AG04449 (cell line): Measurements from ENCODE around the gene VSX2.

Experiments used
- CTCF ChIA-PET: fragments of 350-600 bp; formaldehyde crosslinking; extraction: SDS; loops from one replicate; lab custom pipeline; 2021; ENCODE audit warnings: antibody characterized with exemption; lab: Yijun Ruan, JAX
- POLR2A ChIA-PET: fragments of 400-600, 350-600 bp; formaldehyde crosslinking; extraction: SDS; loops from one replicate; lab custom pipeline; 2020; ENCODE audit warnings: antibody characterized with exemption, inconsistent platforms; lab: Yijun Ruan, JAX
- DNase-seq: peaks from one replicate; pipeline ENCODE4 v3.0.0-alpha.2; 2010; ENCODE audit warnings: low read depth, low spot score
- H3K4me3 ChIP-seq: 2 replicates; pipeline ENCODE4 v1.5.1; 2011; ENCODE audit warnings: low read depth, mild to moderate bottlenecking, control low read depth, low read length
- TF ChIP-seq, protein P1 (sequence below): IDR thresholded peaks from one replicate; pipeline ENCODE4 v1.5.1; 2011; ENCODE audit warnings: mild to moderate bottlenecking, moderate library complexity, low read length, control low read depth, inconsistent platforms; ENCODE audit not compliant: insufficient read depth; ENCODE audit errors: missing control alignments

Gene VSX2

DNA sequence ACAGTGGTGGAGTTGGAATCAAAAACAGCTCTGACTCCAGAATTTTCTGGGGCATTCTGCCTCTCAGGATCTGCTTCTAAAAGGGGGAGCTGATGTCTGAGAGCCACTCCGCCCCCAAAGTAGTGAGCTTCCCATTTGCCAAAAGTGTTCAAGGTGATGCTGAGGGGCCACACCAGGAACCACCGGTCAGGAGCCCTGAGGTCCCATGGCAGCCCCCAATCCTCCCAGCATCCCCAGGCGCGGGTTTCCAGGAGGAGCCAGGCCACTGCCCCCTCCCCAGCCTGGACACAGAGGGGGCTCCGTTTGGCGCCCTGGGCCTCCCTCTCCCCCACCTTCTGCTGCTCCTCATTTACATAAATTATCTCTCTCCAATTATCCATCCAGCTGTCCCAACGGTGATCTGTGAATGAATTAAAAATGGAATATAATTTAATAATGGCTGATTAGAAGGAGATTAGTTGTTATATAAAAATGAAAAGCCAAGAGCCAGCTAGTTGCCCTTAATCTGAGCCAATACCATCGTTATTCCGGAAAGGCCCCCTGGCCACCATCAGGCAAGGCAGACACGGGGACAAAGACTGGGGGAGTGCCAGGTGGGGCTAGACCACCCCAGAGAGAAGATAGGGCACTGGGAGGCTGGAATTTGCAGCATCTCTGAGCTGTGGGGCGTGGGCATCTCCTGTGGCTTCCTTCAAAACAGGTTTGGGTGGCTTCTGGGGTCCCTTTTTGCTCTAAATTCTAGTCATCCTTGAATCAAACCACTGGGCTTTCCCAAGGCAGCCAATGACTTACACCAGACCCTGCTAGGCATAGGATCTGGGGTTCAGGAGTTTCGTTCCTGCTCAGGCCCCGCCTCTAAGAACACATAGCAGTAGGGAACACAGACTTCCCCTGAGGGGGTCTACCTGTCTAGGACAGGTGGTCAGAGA, 19.7 kb upstream of the VSX2 start:
- no peak overlapping the region for H3K4me3 ChIP-seq
- no peak for DNase-seq
- CTCF ChIA-PET = interaction anchor here (0.7 to 4.4 kb wide), 21 partner anchors 10 to 267 kb away, joined by 3 to 32 read pairs (median 6); partner anchors contain the start of gene VSX2
- POLR2A ChIA-PET = no interaction called here
- TF ChIP-seq, protein P1, sequence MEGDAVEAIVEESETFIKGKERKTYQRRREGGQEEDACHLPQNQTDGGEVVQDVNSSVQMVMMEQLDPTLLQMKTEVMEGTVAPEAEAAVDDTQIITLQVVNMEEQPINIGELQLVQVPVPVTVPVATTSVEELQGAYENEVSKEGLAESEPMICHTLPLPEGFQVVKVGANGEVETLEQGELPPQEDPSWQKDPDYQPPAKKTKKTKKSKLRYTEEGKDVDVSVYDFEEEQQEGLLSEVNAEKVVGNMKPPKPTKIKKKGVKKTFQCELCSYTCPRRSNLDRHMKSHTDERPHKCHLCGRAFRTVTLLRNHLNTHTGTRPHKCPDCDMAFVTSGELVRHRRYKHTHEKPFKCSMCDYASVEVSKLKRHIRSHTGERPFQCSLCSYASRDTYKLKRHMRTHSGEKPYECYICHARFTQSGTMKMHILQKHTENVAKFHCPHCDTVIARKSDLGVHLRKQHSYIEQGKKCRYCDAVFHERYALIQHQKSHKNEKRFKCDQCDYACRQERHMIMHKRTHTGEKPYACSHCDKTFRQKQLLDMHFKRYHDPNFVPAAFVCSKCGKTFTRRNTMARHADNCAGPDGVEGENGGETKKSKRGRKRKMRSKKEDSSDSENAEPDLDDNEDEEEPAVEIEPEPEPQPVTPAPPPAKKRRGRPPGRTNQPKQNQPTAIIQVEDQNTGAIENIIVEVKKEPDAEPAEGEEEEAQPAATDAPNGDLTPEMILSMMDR = no peak

DNA sequence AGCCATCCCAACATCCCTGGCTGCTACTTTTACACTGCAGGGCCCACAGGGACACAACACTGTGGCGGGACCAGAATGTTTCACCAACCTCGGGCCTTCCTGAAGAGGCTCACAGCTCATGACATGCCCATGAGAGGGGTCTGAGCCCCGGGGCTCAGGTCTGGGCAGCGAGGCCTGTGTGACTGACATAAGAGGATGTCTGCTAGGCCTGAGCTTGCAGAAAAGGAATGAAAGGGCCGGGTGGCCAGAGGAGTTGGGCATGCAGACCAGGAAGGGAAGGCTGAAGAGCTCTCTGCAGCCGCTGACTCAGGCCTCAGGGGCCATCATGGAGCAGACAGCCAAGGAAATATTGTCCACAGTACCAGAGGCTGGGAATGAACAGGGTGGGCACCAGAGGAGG, 18.3 kb upstream of the VSX2 start:
- POLR2A ChIA-PET = no interaction called here
- H3K4me3 ChIP-seq = no peak overlapping the region
- DNase-seq = no peak
- TF ChIP-seq, protein P1 = no peak
- CTCF ChIA-PET = interaction anchor here (0.8 to 4.4 kb wide), 6 partner anchors 10 to 36 kb away, joined by 3 to 32 read pairs (median 4); no protein-coding TSS in a partner anchor

DNA sequence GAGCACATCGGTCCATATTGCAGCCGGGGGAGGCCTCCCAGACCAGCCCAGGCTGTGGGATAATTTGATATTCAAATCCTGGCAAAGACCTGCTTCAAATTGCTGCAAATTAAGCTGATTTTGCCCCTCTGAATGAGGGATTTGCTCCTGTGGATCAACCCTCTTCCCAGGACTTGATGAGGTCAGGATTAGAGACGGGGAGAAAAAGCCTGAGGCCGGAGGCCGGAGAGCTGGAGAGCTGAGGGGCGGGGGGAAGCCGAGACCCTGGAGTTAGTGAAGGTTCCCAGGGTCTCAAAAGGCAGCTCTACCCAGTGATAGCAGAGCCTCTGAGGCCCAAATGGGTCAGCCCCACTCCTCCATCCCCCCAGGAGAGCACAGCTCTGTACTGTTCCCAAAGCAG, 17.5 kb upstream of the VSX2 start:
- TF ChIP-seq, protein P1 = no peak
- H3K4me3 ChIP-seq = no peak overlapping the region
- CTCF ChIA-PET = interaction anchor here (0.8 to 4.4 kb wide), 5 partner anchors 9 to 35 kb away, joined by 3 to 32 read pairs (median 4); no protein-coding TSS in a partner anchor
- POLR2A ChIA-PET = no interaction called here
- no peak for DNase-seq

DNA sequence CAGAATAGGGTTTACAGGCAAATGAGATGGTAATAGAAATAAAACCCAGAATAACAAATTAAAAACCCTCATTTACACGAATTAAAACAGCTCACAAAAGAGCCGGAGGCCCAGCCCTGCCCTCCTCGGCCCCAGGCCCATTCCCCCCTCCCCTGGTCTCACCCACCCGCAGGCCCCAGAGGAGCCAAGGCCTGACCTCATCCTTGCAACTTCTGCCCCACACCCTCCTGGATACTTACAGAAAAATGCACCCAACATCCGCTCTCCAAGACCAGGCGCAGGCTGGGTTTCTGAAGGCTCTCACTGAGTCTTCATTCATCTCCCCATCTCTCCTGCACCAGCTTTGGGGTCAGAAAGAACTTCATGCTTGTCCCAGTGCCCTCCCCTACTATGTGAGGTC, 16.2 kb upstream of the VSX2 start:
- no peak for DNase-seq
- POLR2A ChIA-PET = no interaction called here
- no peak overlapping the region for H3K4me3 ChIP-seq
- CTCF ChIA-PET = interaction anchor here (0.9 kb wide), 1 partner anchor 34 kb away, joined by 3 read pairs; no protein-coding TSS in a partner anchor
- TF ChIP-seq, protein P1 = no peak

DNA sequence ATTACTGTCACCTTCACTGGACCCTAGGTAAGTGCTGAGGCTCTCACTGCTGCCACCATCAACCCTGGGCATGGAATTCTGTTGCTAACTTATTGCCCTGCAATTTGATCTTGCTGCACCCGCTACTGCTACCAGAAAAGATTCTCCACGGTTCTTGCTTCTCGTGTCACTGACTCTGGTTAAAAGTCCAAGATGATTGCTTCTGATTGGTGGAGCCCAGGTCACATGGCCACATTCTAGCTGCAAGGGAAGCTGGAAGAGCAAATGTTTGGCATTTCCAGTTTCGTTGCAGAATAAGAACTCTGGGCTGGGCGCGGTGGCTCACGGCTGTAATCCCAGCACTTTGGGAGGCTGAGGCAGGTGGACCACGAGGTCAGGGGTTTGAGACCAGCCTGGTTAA, 7.5 kb upstream of the VSX2 start:
- TF ChIP-seq, protein P1 = no peak
- H3K4me3 ChIP-seq = no peak overlapping the region
- ChIA-PET CTCF (interaction anchor here (0.7 to 6.0 kb wide), 4 partner anchors 12 to 22 kb away, joined by 4 to 32 read pairs (median 10); no protein-coding TSS in a partner anchor), POLR2A (no interaction called here)
- DNase-seq = no peak

DNA sequence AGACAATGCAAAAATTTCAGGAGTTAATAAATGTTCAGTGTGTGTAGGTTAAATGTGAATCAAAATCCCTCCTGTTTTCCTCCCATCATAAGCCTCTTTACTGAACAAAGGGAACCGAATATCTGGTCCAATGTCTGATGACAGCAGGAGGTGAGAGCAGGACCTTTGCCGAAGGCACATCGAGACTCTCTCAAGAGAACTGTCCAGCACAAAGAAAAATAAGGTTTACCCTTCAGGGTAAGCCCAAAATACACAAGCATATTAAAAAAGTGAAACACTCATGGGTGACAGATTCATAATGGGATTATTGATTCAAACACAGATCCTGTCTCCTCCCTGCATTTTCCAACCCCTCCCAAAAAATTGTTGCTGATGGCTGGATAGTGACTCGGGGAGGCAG, 4.2 kb upstream of the VSX2 start:
- CTCF ChIA-PET = no interaction called here
- no peak for DNase-seq
- TF ChIP-seq, protein P1 = no peak
- POLR2A ChIA-PET = no interaction called here
- H3K4me3 ChIP-seq = no peak overlapping the region
